CMK (cell line): ENCODE results near the gene NPIPB8.
"Not testable (repeated sequence)": the region's sequence is repeated elsewhere in the genome, so short reads cannot be mapped to it uniquely, and the experiment has no call there.

Experiments used
- DNase-seq: peaks from one replicate; pipeline ENCODE4 v3.0.0-alpha.2; 2010; ENCODE audit warnings: low read depth

NPIPB8 gene

DNA sequence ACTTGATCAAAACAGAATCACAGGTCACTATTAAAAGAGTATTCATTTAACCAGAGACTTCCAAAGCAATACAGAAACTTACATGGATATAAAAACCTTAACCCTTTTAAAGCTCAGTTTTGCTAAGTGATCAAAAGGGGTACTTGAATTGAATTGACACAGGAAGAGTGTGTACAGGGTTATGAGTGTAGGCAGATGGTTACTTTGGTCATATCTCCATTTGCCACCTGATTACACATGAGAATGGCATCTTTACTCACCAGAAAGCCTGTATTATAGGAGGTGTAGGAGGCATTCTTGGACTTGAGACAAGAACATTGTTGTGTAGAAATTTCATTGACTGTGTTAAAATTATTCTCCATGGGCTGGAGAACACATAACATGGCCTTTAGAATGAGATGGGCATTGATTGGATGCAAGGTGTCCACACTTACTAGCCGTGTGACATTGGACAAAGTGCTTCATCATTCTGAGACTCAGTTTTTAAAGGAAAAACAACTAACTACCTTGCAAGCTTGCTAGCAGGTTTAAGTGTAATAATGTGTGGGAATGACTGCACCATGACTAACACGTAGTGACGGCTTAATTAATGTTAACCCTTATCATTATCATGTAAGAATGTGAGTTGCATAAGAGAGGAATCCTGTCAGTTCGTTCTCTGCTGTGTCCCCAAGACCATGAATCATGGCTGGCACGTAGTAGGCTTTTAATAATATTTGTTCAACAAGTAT is 1.6 kb upstream of the NPIPB8 start:
- DNase-seq = not testable (repeated sequence)

- not testable (repeated sequence) for DNase-seq
These were observed 494 bp downstream of the NPIPB8 start for GRCh38 chr16:28638359-28638758.

- DNase-seq = not testable (repeated sequence)
These were observed 2.1 kb downstream of the NPIPB8 start for GRCh38 chr16:28639959-28640358.

DNA sequence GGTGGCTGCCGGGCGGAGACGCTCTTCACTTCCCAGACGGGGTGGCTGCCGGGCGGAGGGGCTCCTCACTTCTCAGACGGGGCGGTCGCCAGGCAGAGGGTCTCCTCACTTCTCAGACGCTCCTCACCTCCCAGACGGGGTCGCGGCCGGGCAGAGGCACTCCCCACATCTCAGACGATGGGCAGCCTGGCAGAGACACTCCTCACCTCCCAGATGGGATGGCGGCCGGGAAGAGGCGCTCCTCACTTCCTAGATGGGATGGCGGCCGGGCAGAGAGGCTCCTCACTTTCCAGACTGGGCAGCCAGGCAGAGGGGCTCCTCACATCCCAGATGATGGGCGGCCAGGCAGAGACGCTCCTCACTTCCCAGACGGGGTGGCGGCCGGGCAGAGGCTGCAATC is 28.4 kb downstream of the NPIPB8 start:
- DNase-seq = not testable (repeated sequence)

GRCh38 chr16:28667480-28667879 is 29.6 kb downstream of the NPIPB8 start:
- not testable (repeated sequence) for DNase-seq

- not testable (repeated sequence) for DNase-seq
These were observed 30.3 kb downstream of the NPIPB8 start for GRCh38 chr16:28668199-28668598.

GRCh38 chr16:28688327-28688952 is 50.6 kb downstream of the NPIPB8 start:
- DNase-seq = not testable (repeated sequence)

- DNase-seq = not testable (repeated sequence)
These were observed 51.6 kb downstream of the NPIPB8 start for GRCh38 chr16:28689425-28689824.

GRCh38 chr16:28691722-28692121 is 53.9 kb downstream of the NPIPB8 start:
- DNase-seq = not testable (repeated sequence)

DNA sequence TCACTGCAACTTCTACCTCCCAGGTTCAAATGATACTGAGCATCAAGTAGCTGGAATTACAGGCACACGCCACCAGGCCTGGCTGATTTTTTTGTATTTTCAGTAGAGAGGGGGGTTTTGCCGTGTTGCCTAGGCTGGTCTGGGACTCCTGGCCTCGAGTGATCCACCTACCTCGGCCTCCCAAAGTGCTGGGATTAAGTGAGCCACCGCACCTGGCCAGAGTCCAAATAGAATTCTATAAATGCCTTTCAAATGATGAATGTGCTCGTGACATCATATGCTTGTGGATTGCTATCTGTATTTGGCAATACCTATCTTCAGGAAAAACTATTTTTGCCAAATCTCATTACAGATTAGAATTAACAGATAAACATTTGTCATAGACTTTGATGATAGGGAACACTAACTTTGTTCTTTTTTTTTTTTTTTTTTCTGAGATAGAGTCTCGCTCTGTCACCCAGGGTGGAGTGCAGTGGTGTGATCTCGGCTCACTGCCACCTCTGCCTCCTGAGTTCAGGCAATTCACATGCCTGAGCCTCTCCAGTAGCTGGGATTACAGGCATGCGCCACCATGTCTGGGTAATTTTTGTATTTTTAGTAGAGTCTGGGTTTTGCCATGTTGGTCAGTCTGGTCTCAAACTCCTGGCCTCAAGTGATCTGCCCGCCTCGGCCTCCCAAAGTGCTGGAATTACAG is 55.5 kb downstream of the NPIPB8 start:
- not testable (repeated sequence) for DNase-seq

DNA sequence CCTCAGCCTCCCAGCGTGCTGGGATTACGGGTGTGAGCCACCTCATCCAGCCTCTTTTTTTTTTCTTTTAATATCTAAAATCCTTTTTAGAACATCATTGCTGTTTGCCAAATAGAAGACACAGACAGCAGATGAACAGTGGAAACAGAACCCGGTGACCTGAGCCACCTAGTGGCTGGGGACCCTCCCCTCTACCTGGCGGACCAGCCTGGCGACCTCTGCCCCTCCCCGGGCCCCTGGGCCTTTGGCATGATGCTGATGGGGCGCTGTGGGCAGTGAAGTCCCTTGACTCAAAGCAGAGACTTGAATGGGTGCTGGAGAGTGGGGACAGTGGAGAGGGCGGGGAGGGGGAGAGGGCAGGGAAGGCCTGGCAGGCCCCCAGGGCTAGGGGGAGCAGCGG is 61.9 kb downstream of the NPIPB8 start:
- not testable (repeated sequence) for DNase-seq

- not testable (repeated sequence) for DNase-seq
These were observed 62.5 kb downstream of the NPIPB8 start for GRCh38 chr16:28700349-28700748.

DNA sequence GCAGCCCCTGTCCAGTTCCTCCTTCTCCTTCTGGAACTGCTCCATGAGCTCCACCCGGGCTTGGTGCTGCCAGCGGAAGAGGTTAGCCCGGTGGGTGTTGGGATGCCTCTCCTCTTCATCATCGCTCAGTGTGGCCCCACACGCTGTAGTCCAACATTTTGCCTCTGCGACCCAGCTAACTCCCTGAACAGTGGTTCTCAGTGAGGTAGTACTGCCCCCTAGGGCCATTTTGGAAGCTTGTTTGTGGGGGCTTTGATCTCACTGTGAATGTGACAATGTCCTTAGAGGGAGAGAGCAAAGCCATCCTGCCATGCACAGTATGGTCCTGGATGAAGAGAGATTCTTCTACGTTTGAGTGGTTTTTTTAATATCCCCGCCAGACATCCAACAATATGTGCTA is 63.5 kb downstream of the NPIPB8 start:
- not testable (repeated sequence) for DNase-seq

DNA sequence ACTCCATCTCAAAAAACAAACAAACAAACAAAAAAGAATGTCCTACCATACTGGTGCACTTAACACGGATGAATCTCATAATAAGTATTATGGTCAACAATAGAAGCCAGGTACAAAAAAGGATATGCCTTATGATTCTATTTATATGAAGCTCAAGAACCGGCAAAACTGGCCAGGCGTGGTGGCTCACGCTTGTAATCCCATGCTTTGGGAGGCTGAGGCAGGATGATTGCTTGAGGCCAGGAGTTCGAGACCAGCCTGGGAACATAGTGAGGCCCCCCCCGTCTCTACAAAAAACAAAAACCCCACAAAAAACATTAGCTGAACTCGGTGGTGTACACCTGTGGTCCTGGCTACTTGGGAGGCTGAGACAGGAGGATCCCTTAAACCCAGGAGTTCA is 66.4 kb downstream of the NPIPB8 start:
- not testable (repeated sequence) for DNase-seq
